AG04449 (cell line): ENCODE results near the gene SOCS4.
"Not testable (repeated sequence)": the region's sequence is repeated elsewhere in the genome, so short reads cannot be mapped to it uniquely, and the experiment has no call there.

Experiments
- CTCF ChIA-PET: fragments of 350-600 bp; formaldehyde crosslinking; extraction: SDS; loops from one replicate; lab custom pipeline; 2021; ENCODE audit warnings: antibody characterized with exemption; lab: Yijun Ruan, JAX
- POLR2A ChIA-PET: fragments of 400-600, 350-600 bp; formaldehyde crosslinking; extraction: SDS; loops from one replicate; lab custom pipeline; 2020; ENCODE audit warnings: antibody characterized with exemption, inconsistent platforms; lab: Yijun Ruan, JAX
- DNase-seq: peaks from one replicate; pipeline ENCODE4 v3.0.0-alpha.2; 2010; ENCODE audit warnings: low read depth, low spot score
- H3K4me3 ChIP-seq: 2 replicates; pipeline ENCODE4 v1.5.1; 2011; ENCODE audit warnings: low read depth, mild to moderate bottlenecking, control low read depth, low read length
- TF ChIP-seq, protein P1 (sequence below): IDR thresholded peaks from one replicate; pipeline ENCODE4 v1.5.1; 2011; ENCODE audit warnings: mild to moderate bottlenecking, moderate library complexity, low read length, control low read depth, inconsistent platforms; ENCODE audit not compliant: insufficient read depth; ENCODE audit errors: missing control alignments

The SOCS4 gene

DNA sequence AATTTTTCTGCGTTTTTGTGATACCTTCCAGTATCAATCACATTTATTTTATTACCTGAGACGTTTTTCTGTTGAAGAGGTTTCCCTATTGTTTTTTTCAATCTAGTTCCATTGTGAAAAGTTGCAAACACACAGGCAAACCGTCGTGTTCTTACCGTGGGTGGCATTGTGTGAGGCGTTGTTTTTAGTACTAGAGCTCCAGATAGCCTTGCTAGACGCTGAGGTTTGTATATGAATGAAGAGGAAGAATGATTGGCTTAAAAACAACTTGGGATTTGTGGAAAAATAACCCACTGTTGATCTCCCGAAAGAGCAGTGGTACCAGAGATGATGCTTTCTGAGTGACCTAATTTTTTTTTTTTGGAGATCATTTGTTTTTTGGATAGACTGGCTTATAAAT lies 1.0 kb downstream of the SOCS4 start:
- peak overlapping the region; percentile 88 for H3K4me3 ChIP-seq
- no peak for DNase-seq
- TF ChIP-seq, protein P1, sequence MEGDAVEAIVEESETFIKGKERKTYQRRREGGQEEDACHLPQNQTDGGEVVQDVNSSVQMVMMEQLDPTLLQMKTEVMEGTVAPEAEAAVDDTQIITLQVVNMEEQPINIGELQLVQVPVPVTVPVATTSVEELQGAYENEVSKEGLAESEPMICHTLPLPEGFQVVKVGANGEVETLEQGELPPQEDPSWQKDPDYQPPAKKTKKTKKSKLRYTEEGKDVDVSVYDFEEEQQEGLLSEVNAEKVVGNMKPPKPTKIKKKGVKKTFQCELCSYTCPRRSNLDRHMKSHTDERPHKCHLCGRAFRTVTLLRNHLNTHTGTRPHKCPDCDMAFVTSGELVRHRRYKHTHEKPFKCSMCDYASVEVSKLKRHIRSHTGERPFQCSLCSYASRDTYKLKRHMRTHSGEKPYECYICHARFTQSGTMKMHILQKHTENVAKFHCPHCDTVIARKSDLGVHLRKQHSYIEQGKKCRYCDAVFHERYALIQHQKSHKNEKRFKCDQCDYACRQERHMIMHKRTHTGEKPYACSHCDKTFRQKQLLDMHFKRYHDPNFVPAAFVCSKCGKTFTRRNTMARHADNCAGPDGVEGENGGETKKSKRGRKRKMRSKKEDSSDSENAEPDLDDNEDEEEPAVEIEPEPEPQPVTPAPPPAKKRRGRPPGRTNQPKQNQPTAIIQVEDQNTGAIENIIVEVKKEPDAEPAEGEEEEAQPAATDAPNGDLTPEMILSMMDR = no peak
- ChIA-PET POLR2A (interaction anchor here (1.2 kb wide), 1 partner anchor 23 kb away, joined by 4 read pairs; the partner anchor contains the start of gene MAPK1IP1L), CTCF (interaction anchor here (0.6 to 7.7 kb wide), 2 partner anchors 17 to 23 kb away, joined by 3 to 41 read pairs; partner anchors contain the start of gene MAPK1IP1L)

DNA sequence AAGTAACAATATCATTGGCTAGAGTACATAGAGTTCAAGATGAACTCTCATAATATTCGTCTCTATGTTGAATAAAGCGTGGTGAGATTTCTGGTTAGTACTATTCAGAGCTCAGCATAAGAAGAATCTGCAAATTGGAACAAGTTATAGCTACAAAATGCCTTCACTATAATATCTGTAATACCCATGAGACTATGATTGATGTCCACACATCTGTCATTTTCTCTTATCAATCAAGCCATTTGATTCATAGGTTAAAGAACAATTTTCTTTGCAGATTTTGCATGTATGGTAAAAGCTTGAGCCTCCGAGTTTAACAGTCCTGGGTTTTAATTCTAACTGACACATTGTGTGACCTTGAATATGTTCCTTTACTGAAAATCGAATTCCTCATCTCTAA lies 1.4 kb downstream of the SOCS4 start:
- H3K4me3 ChIP-seq = peak overlapping the region; percentile 88
- ChIA-PET POLR2A (interaction anchor here (1.2 kb wide), 1 partner anchor 23 kb away, joined by 4 read pairs; the partner anchor contains the start of gene MAPK1IP1L), CTCF (interaction anchor here (0.6 to 7.7 kb wide), 2 partner anchors 17 to 23 kb away, joined by 3 to 41 read pairs; partner anchors contain the start of gene MAPK1IP1L)
- TF ChIP-seq, protein P1 = no peak
- DNase-seq = no peak

DNA sequence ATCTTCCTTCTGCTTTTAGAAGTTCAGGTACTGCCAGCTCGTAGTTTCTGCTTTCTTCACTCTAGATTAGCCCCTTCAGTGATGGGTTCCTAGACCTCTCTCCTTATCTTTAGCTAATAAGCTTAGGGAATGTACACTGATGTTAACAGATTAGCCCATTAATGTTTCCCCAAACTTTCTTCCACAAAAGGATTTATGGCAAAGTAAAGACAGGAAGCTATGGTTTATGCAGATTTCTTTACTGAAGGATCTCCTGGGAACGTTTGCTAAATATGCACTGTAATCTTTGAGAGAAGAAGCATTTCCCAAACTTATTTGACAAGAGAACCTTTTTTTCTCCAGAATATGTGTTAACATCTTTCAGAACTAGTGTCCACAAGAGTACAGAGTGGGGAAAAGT lies 4.2 kb downstream of the SOCS4 start:
- POLR2A ChIA-PET = no interaction called here
- H3K4me3 ChIP-seq = no peak overlapping the region
- no peak for DNase-seq
- TF ChIP-seq, protein P1 = no peak
- CTCF ChIA-PET = interaction anchor here (0.9 to 7.7 kb wide), 4 partner anchors 15 to 467 kb away, joined by 3 to 41 read pairs (median 4); partner anchors contain the start of gene MAPK1IP1L

DNA sequence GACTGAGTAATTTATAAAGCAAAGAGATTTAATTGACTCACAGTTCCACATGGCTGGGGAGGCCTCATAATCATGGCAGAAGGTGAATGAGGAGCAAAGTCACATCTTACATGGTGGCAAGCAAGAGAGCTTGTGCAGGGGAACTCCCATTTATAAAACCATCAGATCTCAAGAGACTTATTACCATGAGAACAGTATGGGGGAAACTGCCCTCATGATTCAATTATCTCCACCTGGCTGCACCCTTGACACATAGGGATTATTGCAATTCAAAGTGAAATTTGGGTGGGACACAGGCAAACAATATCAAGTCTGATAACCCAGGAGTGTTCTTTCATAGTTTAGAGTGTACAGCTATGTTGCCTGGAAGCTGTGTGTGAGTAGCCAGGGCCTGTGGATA lies 11.0 kb downstream of the SOCS4 start:
- H3K4me3 ChIP-seq, DNase-seq, POLR2A ChIA-PET: not testable (repeated sequence)
- CTCF ChIA-PET = interaction anchor here (0.6 to 2.4 kb wide), 4 partner anchors 9 to 233 kb away, joined by 3 to 16 read pairs (median 3); partner anchors contain the start of gene MAPK1IP1L

DNA sequence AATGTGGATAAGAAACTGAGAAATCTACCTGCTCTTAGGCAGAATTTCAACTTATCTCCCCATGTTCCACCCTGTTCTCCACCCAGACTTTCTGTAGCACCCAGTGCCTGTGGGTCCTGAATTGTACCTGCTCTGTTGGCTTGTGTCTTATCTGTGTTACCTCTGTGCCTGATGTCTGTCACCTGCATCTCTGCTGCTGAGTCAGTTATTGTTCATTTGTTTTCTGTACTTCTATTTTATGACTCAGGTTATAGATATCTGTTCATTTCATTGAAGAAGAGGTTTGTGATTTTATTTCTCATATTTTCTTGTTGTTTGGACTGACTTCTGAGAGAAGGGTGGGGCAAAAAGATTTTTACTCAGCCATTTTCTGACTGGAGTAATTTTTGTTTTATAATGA lies 11.7 kb downstream of the SOCS4 start:
- H3K4me3 ChIP-seq = no peak overlapping the region
- POLR2A ChIA-PET = no interaction called here
- TF ChIP-seq, protein P1 = no peak
- CTCF ChIA-PET = interaction anchor here (2.4 kb wide), 1 partner anchor 13 kb away, joined by 16 read pairs; the partner anchor contains the start of gene MAPK1IP1L
- DNase-seq = no peak

DNA sequence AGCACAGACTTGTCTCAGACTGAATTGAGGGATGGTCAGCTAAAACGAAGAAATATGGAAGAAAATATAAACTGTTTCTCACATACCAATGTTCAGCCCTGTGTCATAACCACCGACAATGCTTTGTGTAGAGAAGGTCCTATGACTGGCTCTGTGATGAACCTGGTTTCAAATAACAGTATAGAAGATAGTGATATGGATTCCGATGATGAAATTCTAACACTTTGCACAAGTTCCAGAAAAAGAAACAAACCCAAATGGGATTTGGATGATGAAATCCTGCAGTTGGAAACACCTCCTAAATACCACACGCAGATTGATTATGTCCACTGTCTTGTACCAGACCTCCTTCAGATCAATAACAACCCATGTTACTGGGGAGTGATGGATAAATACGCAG lies 16.5 kb downstream of the SOCS4 start:
- ChIA-PET CTCF (interaction anchor here (3.7 kb wide), 1 partner anchor 8 kb away, joined by 25 read pairs; the partner anchor contains the start of gene MAPK1IP1L), POLR2A (no interaction called here)
- no peak overlapping the region for H3K4me3 ChIP-seq
- TF ChIP-seq, protein P1 = no peak
- no peak for DNase-seq

DNA sequence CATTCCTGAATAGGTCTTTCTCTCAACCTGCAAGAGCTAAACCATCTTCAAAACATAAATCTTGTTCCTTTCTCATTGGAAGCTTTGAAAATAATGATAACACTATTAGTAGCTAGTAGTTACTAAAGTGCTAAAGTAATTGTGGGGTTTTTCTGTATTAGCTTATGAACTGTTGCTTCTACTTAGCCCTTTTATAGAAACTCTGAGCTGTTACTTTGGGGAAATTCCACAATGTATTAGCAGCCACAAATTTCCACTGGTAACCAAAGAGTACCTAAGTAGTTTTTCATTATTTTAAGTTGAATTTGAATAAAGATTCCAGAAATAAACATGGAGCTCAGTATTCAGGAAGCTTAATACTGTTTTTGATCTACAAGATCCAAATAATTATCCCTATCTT lies 18.1 kb downstream of the SOCS4 start:
- ChIA-PET CTCF (interaction anchor here (0.6 to 1.9 kb wide), 6 partner anchors 14 to 94 kb away, joined by 3 to 8 read pairs (median 3); partner anchors contain the start of genes SOCS4 and WDHD1), POLR2A (no interaction called here)
- no peak overlapping the region for H3K4me3 ChIP-seq
- no peak for DNase-seq
- TF ChIP-seq, protein P1 = no peak
